SK-MEL-5 (cell line): ENCODE results near the gene CD274. TPM values are rescaled to one million over a fixed set of nuclear protein-coding genes. Genes with fewer than 3 reads are reported as not detected.
"Not testable (repeated sequence)": the region's sequence is repeated elsewhere in the genome, so short reads cannot be mapped to it uniquely, and the experiment has no call there.

ENCODE experiments used
- DNase-seq: peaks from one replicate; pipeline ENCODE4 v3.0.0-alpha.2; 2016; ENCODE audit warnings: low read depth, low spot score
- in situ Hi-C: cut with HindIII; loops from 2 replicates; pipeline ENCODE4 v1.10.0; 2016; ENCODE audit warnings: low sequenced_read_pairs, high pct_unique_total_duplicates, low pct_unique_long_range_greater_than_20kb
- polyA plus RNA-seq, 2 experiments: library from polyadenylated mRNA; depleted of rRNA; stranded (reverse); fragments of >200 nt; gene quantifications; 2 replicates each; pipeline ENCODE4 v1.2.3, GENCODE V29; 2015
- total RNA-seq: library from RNA; depleted of rRNA; stranded (reverse); fragments of >200 nt; shearing (Covaris generic); gene quantifications from 2 replicates; pipeline ENCODE4 v1.2.3, GENCODE V29; 2014; rRNA removed

Gene CD274
- 3.4 and 3.8 TPM in 2 replicates for total RNA-seq
- polyA plus RNA-seq (2015; cell fraction: cytosol; rRNA removed) = 0.10 and 0.90 TPM in 2 replicates
- polyA plus RNA-seq (2015; cell fraction: nucleus; rRNA removed) = 1.0 and 3.0 TPM in 2 replicates

- in situ Hi-C loops = no loop called here
These were observed at the start of gene CD274 for GRCh38 chr9:5450359-5451091. Gene CD274 (plus strand): TSS chr9:5450542. CDS start chr9:5456114, 5,572 bp downstream.

GRCh38 chr9:5402217-5402616 lies 48.1 kb upstream of the CD274 start:
- in situ Hi-C loops = no loop called here
- no peak for DNase-seq

More at GRCh38 chr9:5450359-5451091, at the start of gene CD274:
- peak; percentile 80 for DNase-seq

- in situ Hi-C loops = no loop called here
- no peak for DNase-seq
These were observed 41.7 kb upstream of the CD274 start for GRCh38 chr9:5408596-5408995.

GRCh38 chr9:5416953-5417352 lies 33.4 kb upstream of the CD274 start:
- DNase-seq = no peak
- in situ Hi-C loops = no loop called here

GRCh38 chr9:5418481-5418880 lies 31.9 kb upstream of the CD274 start:
- in situ Hi-C loops = no loop called here

GRCh38 chr9:5419987-5420386 lies 30.4 kb upstream of the CD274 start:
- DNase-seq = no peak

More at GRCh38 chr9:5418481-5418880, 31.9 kb upstream of the CD274 start:
- no peak for DNase-seq

GRCh38 chr9:5421163-5421562 lies 29.2 kb upstream of the CD274 start:
- in situ Hi-C loops = no loop called here
- no peak for DNase-seq

More at GRCh38 chr9:5419987-5420386, 30.4 kb upstream of the CD274 start:
- in situ Hi-C loops = no loop called here

- no peak for DNase-seq
- in situ Hi-C loops = no loop called here
These were observed 28.1 kb upstream of the CD274 start for GRCh38 chr9:5422276-5422675.

- in situ Hi-C loops = no loop called here
- DNase-seq = peak; percentile 53
These were observed 25.2 kb upstream of the CD274 start for GRCh38 chr9:5425006-5425628.

- DNase-seq = no peak
- in situ Hi-C loops = no loop called here
These were observed 23.3 kb upstream of the CD274 start for GRCh38 chr9:5427005-5427404.

- no peak for DNase-seq
- in situ Hi-C loops = no loop called here
These were observed 22.2 kb upstream of the CD274 start for GRCh38 chr9:5428172-5428571.

- in situ Hi-C loops = no loop called here
- DNase-seq = no peak
These were observed 21.4 kb upstream of the CD274 start for GRCh38 chr9:5428794-5429528.

- no peak for DNase-seq
- in situ Hi-C loops = no loop called here
These were observed 20.3 kb upstream of the CD274 start for GRCh38 chr9:5429873-5430564.

- peak; percentile 20 for DNase-seq
- in situ Hi-C loops = no loop called here
These were observed 19.4 kb upstream of the CD274 start for GRCh38 chr9:5430912-5431311.

GRCh38 chr9:5432890-5433289 lies 17.5 kb upstream of the CD274 start:
- in situ Hi-C loops, DNase-seq: not testable (repeated sequence)

- DNase-seq, in situ Hi-C loops: not testable (repeated sequence)
These were observed 17.0 kb upstream of the CD274 start for GRCh38 chr9:5433328-5433727.

GRCh38 chr9:5433841-5434810 lies 16.2 kb upstream of the CD274 start:
- in situ Hi-C loops = not testable (repeated sequence)

More at GRCh38 chr9:5433841-5434810, 16.2 kb upstream of the CD274 start:
- DNase-seq = not testable (repeated sequence)
